NCI-H146 treated with DMSO at 0.1 percent for 48 hours (cell line): Measurements from ENCODE around the gene PTGDS.
A peak's percentile ranks its signal among the peaks of the same experiment; 100 is the strongest.

Source experiments
- DNase-seq: peaks from one replicate; lab custom pipeline; 2025; ENCODE audit not compliant: unreplicated experiment; lab: John Stamatoyannopoulos, UW

The PTGDS gene

GRCh38 chr9:136977223-136977622 is at the start of gene PTGDS:
Gene PTGDS, plus strand, starts transcription at chr9:136977504. Its CDS starts 75 bp downstream, at chr9:136977579.
- DNase-seq: no peak

- no peak for DNase-seq
Observed at GRCh38 chr9:136928591-136928990, 48.7 kb upstream of the PTGDS start.

GRCh38 chr9:136930014-136930413 is 47.3 kb upstream of the PTGDS start:
- DNase-seq: no peak

GRCh38 chr9:136931611-136932130 is 45.6 kb upstream of the PTGDS start:
- no peak for DNase-seq

- DNase-seq: no peak
Observed at GRCh38 chr9:136934277-136934676, 43.0 kb upstream of the PTGDS start.

GRCh38 chr9:136935651-136936050 is 41.7 kb upstream of the PTGDS start:
- DNase-seq: no peak

- DNase-seq: no peak
Observed at GRCh38 chr9:136936645-136937170, 40.6 kb upstream of the PTGDS start.

GRCh38 chr9:136937186-136938001 is 39.9 kb upstream of the PTGDS start:
- no peak for DNase-seq

GRCh38 chr9:136939431-136939995 is 37.8 kb upstream of the PTGDS start:
- no peak for DNase-seq

GRCh38 chr9:136939996-136940525 is 37.2 kb upstream of the PTGDS start:
- DNase-seq: no peak

- no peak for DNase-seq
Observed at GRCh38 chr9:136940526-136941230, 36.6 kb upstream of the PTGDS start.

- no peak for DNase-seq
Observed at GRCh38 chr9:136941231-136942111, 35.8 kb upstream of the PTGDS start.

GRCh38 chr9:136942112-136942880 is 35.0 kb upstream of the PTGDS start:
- no peak for DNase-seq

- no peak for DNase-seq
Observed at GRCh38 chr9:136942881-136943230, 34.4 kb upstream of the PTGDS start.

- no peak for DNase-seq
Observed at GRCh38 chr9:136943291-136944211, 33.8 kb upstream of the PTGDS start.

- no peak for DNase-seq
Observed at GRCh38 chr9:136944212-136944518, 33.1 kb upstream of the PTGDS start.

GRCh38 chr9:136944519-136945332 is 32.6 kb upstream of the PTGDS start, which contains the start of the genes C8G and FBXW5:
Gene C8G, plus strand, starts transcription at chr9:136945243. Its CDS starts 78 bp downstream, at chr9:136945321.
Gene FBXW5, minus strand, starts transcription at chr9:136944738. Its CDS starts 655 bp downstream, at chr9:136944083.
- DNase-seq: peak; percentile 72
